Suprapubic skin (tissue), 4 donors: Measurements from ENCODE around the gene HYAL3. TPM values are rescaled to one million over a fixed set of nuclear protein-coding genes. Genes with fewer than 3 reads are reported as not detected.

Source experiments
- DNase-seq, 2 donors: peaks; one replicate each; pipeline ENCODE4 v3.0.0-alpha.2; 2019; ENCODE audit warnings: low spot score in 2 of 2
- H3K27ac ChIP-seq: fragments of 200-600 bp; sonication (generic); one replicate; pipeline ENCODE4 v1.5.1; 2019
- H3K27me3 ChIP-seq: fragments of 200-600 bp; sonication (generic); one replicate; pipeline ENCODE4 v1.5.1; 2019
- H3K36me3 ChIP-seq: fragments of 200-600 bp; sonication (generic); one replicate; pipeline ENCODE4 v1.5.1; 2019
- H3K4me1 ChIP-seq: fragments of 200-600 bp; sonication (generic); one replicate; pipeline ENCODE4 v1.5.1; 2019
- H3K4me3 ChIP-seq: fragments of 200-600 bp; sonication (generic); one replicate; pipeline ENCODE4 v1.5.1; 2019; ENCODE audit warnings: mild to moderate bottlenecking
- H3K9me3 ChIP-seq: fragments of 200-600 bp; sonication (generic); one replicate; pipeline ENCODE4 v1.5.1; 2019
- EP300 ChIP-seq: sonication (generic); formaldehyde crosslinking; IDR thresholded peaks from one replicate; pipeline ENCODE4 v1.6.1; 2017; ENCODE audit warnings: antibody characterized with exemption
- POLR2A ChIP-seq, 2 donors: fragments of 450-650 bp; IDR thresholded peaks; one replicate each; pipeline ENCODE4 v1.6.1; 2017; ENCODE audit warnings: antibody characterized with exemption in 2 of 2, mild to moderate bottlenecking in 2 of 2, moderate library complexity in 2 of 2
- POLR2AphosphoS5 ChIP-seq, 3 donors: sonication (generic); formaldehyde crosslinking; IDR thresholded peaks; one replicate each; pipeline ENCODE4 v1.6.1; 2017; ENCODE audit warnings: antibody characterized with exemption in 3 of 3
- WGBS: methylation state at CpG from one replicate; pipeline ENCODE4 v1.1.5; 2018; 5-methylcytosine and 5-hydroxymethylcytosine counted together
- total RNA-seq, 4 donors: library from RNA; depleted of rRNA; stranded (reverse); fragments of >200 nt; gene quantifications; one replicate each; pipeline ENCODE4 v1.1.0, GENCODE V29; 2016

HYAL3 gene
- total RNA-seq, 4 donors from 2014 or later = 2.5 to 7.8 (median 6.1) TPM

GRCh38 chr3:50242851-50243542, 56.2 kb downstream of the HYAL3 start:
- DNase-seq = no peak
- peak overlapping the region; percentile 19 for H3K4me3 ChIP-seq
- peaks cover 9% of the 10 kb centered on the region for H3K36me3 ChIP-seq
- TF ChIP-seq POLR2AphosphoS5 (IDR thresholded peaks at IDR 0.05) (peak in 1 of 3 donors; percentile 8), POLR2A (IDR thresholded peaks at IDR 0.05) (no peak), EP300 (no peak)
- H3K27ac ChIP-seq = peak overlapping the region; percentile 79
- no peaks in the 10 kb centered on the region for H3K27me3 ChIP-seq
- no peaks in the 10 kb centered on the region for H3K9me3 ChIP-seq
- H3K4me1 ChIP-seq = peaks cover 99% of the 10 kb centered on the region
- WGBS = 33% methylated on average over 12 of the region's 14 CpGs

Other genes starting within 250 kb of the HYAL3 start
- 100 to 1,000 TPM; 129 to 681 (median 208) TPM for gene RBM5, start 210.5 kb downstream of the HYAL3 start, total RNA-seq
- gene SEMA3F, start 144.1 kb downstream of the HYAL3 start, total RNA-seq = 100 to 1,000 TPM; 123 to 188 (median 130) TPM
- under 1 TPM in 1 of 4 donors, not detected in 3; 0.64 TPM for gene GNAT1, start 107.8 kb downstream of the HYAL3 start, total RNA-seq
- 1 to 10 TPM in 2 of 4 donors, under 1 TPM in 2; 0.25 to 2.2 (median 1.00) TPM for gene SLC38A3, start 94.1 kb downstream of the HYAL3 start, total RNA-seq
- gene GNAI2, start 63.2 kb downstream of the HYAL3 start, total RNA-seq = 10 to 100 TPM; 70.9 to 91.3 (median 76.7) TPM
- gene SEMA3B, start 30.3 kb downstream of the HYAL3 start, total RNA-seq = 1 to 10 TPM; 2.9 to 5.2 (median 4.1) TPM
- under 1 TPM in 1 of 4 donors, not detected in 3; 0.30 TPM for gene LSMEM2, start 20.3 kb downstream of the HYAL3 start, total RNA-seq
- gene IFRD2, start 7.0 kb downstream of the HYAL3 start, total RNA-seq = 10 to 100 TPM; 56.3 to 84.9 (median 75.2) TPM
- gene NAA80, start within 50 bp of the HYAL3 start, total RNA-seq = 10 to 100 TPM; 19.5 to 23.4 (median 20.3) TPM
- gene HYAL1, start 4.2 kb upstream of the HYAL3 start, total RNA-seq = 10 to 100 TPM; 19.5 to 31.0 (median 27.4) TPM
- 10 to 100 TPM; 47.7 to 87.0 (median 80.3) TPM for gene HYAL2, start 23.3 kb upstream of the HYAL3 start, total RNA-seq
- 10 to 100 TPM; 12.8 to 21.7 (median 17.4) TPM for gene TUSC2, start 28.8 kb upstream of the HYAL3 start, total RNA-seq
- gene RASSF1, start 41.4 kb upstream of the HYAL3 start, total RNA-seq = 10 to 100 TPM; 33.9 to 63.3 (median 39.7) TPM
- 1 to 10 TPM in 3 of 4 donors, not detected in 1; 1.6 to 4.7 (median 1.9) TPM for gene ZMYND10, start 46.3 kb upstream of the HYAL3 start, total RNA-seq
- gene NPRL2, start 51.4 kb upstream of the HYAL3 start, total RNA-seq = 10 to 100 TPM; 16.5 to 35.6 (median 26.0) TPM
- 10 to 100 TPM; 12.8 to 29.8 (median 17.9) TPM for gene CYB561D2, start 51.5 kb upstream of the HYAL3 start, total RNA-seq
- 10 to 100 TPM; 60.7 to 85.3 (median 70.2) TPM for gene TMEM115, start 60.1 kb upstream of the HYAL3 start, total RNA-seq
- 1 to 10 TPM; 1.4 to 5.6 (median 1.7) TPM for gene CACNA2D2, start 204.2 kb upstream of the HYAL3 start, total RNA-seq